Stimulated activated CD4-positive, alpha-beta T cell treated with anti-CD3 and anti-CD28 coated beads, Interleukin-1b, Interleukin-23, amount 100 ng/mL, for 48 hours (primary cell): ENCODE data around the gene SLC13A5.
"Not testable (repeated sequence)": the region's sequence is repeated elsewhere in the genome, so short reads cannot be mapped to it uniquely, and the experiment has no call there.

Experiments
- DNase-seq: peaks from one replicate; pipeline ENCODE4 v3.0.0-alpha.2; 2020

The SLC13A5 gene

DNA sequence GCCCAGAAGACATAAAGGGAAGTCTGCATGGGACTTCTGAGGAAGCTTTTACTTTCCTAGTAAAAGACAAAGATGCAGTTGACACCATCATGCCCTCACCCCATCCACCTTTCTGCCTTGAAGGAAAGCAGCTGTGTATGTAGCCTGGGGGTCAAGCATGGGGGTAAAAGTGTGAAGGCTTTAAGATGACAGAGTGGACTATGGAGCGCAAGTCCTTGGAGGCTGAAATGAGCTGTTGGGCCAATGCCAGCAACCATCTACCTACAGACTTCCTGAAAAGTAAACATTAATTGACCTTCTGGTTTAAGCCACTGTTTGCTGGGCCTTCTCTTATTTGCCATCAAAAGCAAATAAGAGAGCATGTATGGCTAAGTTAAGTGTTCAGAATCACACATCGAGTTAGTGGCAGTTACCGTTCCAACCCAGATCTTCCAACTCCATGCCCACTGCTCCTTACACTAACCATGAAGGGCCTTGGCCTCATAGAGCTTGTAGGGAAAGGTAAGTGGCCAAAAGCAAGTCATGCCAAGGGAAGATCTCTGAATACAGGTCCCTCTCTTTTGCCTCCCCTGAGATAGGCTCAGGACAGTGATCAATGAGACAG, 30.0 kb downstream of the SLC13A5 start:
- no peak for DNase-seq

DNA sequence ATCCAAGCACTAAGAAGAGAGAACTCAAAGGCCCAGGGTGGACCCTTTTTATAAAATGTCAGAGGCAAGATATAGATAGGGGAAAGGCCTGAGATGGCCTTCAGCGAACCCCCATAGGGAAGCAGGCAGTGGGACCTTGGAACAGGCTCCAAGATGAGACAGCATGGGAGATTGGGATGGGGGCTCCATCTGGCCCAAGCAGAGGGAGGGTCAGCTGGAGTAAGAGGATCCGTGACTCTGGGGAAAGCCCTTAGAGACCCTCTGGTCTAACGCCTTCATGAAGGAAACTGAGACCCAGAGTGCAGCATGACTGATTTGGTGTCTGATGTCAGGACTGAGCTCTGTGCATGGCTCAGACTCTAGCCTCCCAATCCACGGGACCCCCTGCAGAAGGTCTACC, 30.8 kb downstream of the SLC13A5 start:
- DNase-seq, result no peak

DNA sequence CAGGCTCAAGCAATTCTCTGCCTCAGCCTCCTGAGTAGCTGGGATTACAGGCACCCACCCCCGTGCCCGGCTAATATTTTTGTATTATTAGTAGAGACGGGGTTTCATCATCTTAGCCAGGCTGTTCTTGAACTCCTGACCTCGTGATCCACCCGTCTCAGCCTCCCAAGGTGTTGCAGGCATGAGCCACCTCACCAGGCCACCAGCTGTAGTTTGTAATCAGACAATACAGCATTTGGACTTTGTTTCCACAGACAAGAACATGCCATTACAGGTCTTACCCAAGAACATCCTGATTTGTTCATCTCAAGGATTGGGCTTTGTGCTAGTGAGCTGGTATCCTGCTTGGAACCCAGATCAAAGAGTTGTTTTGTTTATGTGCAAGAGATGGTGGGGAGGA, 31.5 kb downstream of the SLC13A5 start:
- no peak for DNase-seq

DNA sequence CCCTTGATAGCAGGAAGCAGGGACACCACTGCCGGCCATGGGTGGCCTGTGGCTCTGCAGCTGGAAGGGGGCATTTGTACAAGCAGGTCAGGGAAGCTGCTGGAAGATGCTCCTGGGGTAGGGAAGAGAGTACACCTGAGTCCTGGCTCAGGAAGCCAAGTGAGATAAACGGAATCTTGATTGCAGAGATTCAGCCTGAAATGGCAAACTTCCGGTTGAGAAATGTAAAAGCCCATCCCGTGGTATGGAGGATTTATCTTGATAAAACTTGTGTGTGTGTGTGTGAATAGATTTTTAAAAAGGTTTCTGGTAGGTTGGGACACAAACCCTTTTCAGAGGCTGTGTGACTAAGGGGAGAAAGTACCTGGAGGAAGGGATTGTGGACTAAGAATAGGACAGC, 32.0 kb downstream of the SLC13A5 start:
- DNase-seq, result no peak

DNA sequence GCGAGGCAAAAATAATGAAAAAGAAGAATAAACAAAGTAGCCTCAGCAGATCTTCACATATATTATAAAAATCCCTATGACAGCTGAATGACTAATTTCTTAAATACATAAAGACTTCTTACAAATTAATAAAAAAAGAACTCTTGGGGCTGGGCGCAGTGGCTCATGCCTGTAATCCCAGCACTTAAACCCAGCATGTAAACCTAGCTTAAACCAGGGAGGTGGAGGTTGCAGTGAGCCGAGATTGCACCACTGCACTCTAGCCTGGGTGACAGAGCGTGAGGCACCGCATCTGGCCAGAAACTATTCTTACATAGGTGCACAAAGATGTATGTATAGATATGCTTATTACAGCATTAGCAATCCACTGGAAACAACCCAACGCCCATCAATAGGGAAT, 33.9 kb downstream of the SLC13A5 start:
- DNase-seq, result no peak

DNA sequence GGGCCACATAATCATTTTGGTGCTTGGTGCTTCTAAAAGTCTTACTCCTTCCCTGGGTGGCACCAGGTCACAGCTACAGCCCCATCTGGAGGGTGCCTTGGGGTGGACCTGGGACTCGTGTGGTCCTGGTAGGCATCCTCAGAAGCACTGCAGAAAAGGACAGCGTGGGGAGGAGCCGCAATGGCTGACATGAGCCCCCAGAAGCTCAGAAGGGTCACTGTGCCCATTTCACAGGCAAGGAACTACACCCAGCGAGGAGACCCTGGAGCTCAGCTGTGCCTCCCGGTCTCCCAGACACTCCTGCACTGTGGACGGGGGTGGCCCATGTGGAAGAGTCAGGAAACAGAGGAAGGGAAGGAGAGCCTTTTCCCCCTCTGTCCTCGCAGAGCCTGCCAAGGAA, 35.2 kb downstream of the SLC13A5 start:
- no peak for DNase-seq

DNA sequence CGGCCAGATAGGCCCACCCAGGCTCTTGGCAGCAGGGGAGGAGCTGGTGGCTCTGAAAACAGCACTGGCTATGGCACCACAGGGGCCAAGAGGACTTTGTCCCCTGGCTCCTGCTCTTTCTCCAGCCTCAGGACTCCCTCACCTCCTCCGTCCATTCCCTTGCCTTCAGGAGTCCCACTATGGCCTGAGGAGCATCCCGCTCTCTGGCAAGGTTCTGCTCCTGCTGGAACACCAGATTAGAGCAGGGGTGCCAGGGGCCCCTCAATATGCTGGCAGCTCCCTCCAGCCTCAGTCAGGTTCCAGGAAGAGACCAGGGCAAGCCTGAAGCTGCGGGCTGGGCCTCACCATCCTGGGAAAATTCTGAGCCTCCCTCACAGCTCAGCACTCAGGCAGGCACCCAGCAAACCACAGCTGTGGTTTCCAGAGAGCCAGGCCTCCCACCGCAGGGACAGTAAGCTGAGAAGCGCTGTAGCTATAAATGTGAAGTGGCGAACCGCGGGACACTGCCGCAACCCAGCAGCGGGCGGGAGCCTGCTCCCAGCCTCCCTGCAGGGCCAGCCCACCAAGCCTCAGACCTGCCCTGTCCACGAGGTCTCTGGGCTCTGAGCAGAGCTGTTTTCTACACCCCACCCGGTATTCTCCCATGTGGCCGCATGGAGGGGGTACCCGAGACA, 35.9 kb downstream of the SLC13A5 start:
- DNase-seq, result peak; percentile 13

DNA sequence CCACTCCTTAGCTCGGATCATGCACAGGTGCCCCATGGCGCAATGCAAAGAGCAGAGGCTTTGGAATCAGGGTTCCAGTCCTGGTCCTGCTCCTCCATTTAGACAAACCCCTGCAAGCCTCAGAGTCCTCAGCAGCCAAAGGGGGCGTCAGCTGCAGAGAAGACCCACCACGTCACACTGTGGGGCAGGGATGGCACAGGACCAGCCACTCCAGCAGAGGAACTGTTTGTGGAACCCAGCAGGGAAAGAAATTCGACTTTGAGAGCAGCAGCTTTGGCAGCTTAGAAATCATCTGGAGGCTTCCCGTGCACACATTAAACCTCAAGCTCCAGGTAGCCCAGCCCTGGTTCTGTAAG, 36.4 kb downstream of the SLC13A5 start:
- DNase-seq, result no peak

DNA sequence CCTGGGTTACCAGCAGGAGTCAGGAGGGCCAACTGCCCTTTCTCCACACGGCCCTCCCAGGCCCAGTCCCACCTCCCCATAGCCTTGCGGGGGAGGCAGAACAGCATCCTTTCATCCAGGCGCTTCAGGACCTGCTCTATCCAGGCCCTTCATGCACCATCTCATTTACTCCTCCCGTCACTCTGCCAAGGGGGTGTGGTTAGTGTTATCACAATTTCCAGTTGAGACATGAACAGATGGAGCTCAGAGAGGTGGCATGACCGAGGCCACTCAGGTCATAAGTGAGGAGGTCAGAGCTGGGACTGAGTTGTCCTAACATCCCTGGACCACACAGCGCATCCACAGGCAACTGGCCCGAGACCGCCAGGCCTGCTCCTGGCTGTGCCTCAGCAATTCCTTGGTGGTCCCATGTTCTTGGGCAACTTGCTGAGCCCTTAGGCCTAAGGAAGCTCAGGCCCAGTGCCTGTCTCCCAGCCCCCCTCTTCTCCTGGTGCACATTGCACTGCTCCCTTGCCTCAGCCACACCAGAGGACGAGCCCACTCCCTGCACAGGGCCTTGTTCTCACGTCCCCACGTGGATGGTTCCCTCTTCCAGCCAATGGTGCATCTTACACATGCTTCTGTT, 37.9 kb downstream of the SLC13A5 start:
- DNase-seq, result no peak

DNA sequence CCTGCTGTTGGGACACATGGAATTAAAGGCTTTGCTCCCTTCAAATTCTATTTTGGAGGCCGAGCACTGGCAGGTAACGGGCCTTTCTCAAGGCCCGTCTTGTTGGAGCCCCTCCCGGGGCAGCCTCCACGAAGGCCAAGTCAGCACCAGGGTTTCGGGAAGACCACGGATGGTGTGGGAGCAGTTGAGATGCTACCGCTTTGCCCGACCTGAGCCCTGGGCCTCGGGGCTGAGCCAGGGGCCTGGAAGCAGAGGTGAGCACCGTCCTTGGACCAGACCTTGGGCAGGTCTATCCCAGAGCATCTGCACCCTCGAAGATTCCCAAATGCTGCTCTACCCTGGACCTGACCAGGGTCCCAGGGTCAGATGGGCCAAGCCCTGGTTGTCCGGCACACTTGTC, 38.6 kb downstream of the SLC13A5 start:
- DNase-seq, result no peak

DNA sequence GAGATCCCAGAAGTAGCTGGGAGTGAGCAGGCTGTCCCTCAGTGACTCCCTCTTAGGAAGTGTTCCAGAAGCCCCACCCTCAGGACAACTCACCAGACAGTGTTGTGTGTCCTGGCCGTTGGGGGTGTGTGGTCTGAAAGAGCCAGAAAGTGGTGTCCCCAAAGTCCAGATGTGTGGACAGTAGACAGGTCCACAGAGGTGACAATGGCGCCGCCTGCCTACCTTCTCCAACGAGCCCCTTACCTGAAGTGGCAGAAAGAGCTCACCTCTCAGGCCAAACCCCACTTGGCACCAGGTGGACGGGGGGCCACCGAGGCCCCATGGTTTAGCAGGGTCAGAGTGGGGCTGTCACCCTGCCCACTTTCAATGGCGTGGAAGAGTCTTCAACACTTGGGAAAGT, 41.7 kb downstream of the SLC13A5 start:
- no peak for DNase-seq

DNA sequence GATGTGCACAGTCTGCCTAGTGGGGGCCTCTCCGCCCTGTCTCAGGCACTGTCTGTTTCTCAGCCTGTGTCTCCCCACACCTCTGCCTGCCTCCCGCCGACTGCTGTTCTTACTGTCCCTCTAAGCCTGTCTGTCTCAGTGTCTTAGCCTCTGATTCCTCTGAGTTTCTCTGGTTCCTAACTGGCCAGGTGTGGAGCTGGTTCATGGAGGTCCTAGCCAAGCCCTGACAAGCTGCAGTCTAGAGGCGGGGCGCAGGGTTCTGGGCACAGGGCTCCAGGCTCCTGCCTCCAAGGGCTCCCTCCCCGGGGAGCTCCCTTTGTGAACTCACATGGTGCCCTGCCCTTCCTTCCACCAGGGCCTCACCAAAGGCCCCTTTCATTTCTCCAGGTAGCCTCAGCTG, 42.2 kb downstream of the SLC13A5 start:
- no peak for DNase-seq

DNA sequence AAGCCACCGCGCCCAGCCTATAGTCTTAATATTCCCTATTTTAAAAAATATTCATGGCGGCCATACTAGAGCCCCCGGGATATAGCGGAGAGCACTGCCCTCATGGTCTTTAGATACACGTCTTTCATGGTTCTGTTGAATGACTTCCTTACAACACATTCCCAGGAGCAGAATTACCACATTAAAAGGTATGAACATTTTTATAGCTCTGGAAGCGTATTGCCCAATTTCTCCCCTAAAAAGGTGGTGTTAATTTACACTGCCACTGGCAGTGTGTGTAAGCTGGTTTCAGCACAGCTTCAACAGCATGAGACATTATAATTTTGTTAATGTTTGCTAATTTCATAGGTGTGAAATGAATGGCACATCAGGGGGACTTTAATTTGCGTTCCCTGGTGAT, 42.6 kb downstream of the SLC13A5 start:
- no peak for DNase-seq

DNA sequence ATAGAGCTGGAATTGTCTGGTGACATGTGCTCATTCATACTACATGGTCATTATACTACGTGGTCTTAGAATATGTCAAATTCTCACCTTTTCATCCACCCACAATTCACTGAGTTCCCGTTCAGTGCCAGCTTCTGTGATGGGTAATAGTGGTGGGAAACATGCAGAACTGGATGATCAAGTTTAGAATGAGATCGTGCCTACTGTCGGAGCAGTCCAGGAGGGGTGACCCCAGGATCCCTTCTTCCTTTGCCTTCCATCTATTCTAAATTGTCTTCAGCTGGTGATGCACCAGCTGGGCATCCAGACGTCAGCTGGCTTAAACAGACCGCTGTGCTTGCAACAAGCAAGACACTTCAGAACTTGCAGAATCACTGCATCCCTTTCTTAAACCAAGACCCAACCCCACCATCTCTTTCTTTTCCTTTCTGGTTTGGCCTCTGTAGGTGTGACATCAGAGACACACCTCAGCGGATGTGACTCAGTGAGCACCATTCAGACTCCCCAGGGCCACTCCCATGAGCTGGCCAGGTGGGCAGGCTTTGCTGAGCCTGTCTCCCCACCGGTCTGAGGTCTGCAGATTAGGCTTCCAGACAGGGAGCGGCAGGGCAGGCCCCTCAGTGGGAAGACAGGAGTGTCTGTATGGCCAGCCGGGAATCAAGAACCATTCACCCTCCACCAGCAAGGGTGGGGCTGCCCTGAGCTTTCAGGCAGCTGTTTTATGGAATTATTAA, 43.5 kb downstream of the SLC13A5 start:
- DNase-seq, result no peak

DNA sequence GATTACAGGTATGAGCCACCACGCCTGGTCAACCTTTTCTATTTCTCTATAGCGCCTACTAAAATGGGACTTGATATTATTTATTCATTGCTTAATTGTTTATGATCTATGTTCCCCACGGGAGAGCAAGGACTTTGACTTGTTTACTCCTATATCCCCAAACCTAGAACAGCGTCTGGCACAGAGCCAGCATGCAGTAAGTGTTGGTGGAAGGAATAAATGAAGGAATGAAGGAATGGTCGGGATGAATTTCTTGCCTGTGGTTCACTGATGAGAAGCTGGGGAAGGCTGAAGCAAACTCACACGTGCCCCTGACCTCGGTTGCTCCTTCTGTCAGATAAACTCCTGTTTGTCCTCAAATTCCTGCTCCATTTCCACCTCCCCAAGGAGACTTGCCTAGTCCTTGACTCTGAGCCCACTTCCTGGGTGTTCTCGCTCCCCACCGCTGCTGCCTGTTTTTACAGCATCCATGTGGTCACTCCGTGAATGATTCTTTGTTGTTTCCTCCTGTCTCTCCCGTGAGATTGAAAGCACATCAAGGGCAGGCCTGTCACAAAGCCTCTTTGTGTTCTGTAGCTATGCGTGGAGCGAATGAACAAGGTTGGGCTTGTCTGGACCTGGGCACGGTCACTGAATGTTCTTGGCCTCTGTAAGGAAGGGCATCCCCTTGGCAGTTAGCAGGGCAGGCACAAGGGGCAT, 44.3 kb downstream of the SLC13A5 start:
- no peak for DNase-seq

DNA sequence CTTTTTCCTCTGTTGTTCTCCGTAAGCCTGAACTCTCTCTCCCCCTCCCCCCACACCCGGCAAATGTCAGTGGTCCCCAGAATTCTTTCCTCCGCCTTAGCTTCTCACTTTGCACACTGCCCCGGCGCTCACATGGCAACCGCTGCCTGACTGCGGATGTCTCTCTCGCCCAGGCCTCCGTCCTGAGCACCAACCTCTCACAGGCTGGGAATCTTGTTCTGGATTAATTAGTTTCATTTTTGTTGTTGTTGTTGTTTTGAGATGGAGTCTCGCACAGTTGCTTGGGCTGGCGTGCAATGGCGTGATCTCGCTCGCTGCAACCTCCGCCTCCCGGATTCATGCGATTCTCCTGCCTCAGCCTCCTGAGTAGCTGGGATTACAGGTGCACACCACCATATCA, 45.0 kb downstream of the SLC13A5 start:
- no peak for DNase-seq

DNA sequence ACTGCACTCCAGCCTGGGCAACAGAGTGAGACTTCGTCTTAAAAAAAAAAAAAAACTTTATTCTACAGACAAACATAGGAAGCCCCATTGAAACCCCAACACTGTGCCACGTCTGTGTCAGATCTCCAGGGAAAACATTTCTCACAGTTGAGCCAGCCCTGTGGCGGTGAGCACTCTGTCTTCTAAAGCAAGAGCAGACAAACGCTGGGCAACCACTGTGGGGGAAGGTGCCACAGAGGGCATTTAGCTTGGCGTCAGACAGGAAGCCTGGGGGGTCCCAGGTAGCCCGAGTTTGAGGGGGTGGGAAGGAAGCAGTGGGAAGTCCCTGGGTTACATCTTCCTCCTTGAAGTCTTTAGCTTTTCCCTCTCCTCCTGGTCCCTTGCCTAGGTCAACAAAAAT, 45.7 kb downstream of the SLC13A5 start:
- no peak for DNase-seq

DNA sequence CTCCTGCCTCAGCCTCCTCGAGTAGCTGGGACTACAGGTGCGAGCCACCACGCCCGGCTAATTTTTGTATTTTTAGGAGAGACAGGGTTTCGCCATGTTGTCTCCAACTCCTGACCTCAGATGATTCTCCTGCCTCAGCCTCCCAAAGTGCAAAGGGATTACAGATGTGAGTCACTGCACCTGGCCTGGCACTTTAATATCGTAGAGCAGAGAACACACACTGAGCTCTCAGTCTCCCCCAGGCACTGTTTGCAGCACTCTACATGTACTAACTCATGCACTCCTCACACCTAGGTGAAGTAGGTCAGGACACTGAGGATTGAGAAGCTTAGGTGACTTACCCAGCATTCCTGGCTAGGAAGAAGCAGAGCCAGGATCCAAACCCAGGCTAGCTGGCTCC, 46.6 kb downstream of the SLC13A5 start:
- no peak for DNase-seq

DNA sequence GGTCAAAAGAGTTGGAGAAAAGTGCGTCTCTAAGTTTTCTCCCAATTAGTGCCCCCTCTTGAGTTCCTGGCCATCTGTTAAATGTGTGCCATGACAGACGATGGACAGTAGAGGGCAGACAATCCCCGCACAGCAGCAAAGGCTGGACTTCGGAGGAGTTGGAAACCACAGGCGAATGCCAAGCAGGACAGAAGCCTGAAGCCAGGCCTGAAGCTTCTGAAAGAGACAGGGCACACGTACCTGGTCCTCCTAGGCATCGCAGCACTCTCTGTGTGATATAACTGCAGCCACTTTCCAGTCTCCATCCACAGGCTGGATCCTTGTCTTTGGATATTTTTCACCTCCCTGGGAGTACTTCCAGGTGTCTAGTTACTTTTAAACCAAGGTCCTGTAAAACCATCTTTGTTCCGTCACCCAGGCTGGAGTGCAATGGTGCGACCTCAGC, 47.1 kb downstream of the SLC13A5 start:
- DNase-seq, result peak; percentile 40

DNA sequence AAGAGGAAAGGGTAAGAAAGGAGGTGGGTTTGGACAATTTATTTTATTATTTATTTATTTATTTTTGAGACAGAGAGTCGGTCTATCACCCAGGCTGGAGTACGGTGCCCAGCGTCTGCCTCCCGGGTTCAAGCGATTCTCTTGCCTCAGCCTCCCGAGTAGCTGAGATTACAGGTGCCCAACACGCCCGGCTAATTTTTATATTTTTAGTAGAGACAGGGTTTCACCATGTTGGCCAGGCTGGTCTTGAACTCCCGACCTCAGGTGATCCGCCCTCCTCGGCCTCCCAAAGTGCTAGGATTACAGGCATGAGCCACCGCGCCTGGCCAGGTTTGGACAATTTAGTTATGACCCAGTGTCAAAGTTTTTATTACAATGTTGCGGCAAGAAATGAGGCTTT, 50.0 kb downstream of the SLC13A5 start:
- DNase-seq, result not testable (repeated sequence)

DNA sequence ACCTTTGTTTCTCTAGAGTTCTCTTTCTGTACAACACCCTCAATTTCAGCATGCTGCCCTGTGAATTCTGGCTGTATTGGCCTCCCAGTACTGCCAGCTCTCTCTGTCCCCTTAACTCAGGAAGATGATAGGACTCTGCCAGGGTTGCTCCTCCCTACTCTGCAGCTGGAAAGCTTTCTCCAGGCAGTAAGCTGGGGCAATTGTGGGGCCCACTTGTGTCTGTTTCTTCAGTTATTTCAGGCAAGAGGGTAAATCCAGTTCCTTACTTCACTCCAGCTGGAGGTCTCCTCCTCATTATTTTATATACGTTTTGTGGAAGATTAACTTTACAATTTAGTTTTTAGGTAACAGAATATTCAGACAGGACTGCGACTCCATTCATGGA, 51.7 kb downstream of the SLC13A5 start:
- no peak for DNase-seq

DNA sequence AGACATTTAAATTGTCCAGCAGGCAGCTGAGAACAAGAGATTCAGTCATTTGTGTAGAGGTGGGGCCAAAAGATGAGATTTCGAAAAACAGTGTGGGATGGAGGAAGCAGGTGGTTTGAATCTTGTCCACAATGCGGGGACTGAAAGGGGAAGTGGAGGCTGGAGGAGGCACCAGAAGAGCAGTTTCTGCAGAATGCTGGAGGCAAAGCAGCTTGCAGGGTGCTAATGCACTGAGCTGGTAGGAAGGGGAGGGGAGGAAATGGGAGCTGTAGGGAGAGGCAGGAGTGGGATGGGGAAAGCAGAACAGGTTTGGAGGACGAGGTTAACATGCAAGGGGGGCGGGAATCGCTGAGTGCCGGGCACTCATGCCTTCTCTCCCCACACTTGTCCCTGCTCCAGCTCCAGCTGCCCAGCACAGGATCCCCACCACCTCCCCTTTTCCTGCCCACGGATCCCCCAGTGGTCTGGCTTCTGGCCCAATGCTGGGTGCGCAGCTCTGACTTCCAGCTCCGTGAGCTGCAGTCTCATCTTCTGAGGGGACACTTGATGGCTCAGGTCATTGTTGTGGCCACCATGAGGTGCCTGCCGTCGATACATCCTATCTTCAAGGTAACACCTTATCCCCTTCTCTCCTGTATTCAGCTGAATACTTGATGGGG, 52.2 kb downstream of the SLC13A5 start:
- DNase-seq, result no peak

DNA sequence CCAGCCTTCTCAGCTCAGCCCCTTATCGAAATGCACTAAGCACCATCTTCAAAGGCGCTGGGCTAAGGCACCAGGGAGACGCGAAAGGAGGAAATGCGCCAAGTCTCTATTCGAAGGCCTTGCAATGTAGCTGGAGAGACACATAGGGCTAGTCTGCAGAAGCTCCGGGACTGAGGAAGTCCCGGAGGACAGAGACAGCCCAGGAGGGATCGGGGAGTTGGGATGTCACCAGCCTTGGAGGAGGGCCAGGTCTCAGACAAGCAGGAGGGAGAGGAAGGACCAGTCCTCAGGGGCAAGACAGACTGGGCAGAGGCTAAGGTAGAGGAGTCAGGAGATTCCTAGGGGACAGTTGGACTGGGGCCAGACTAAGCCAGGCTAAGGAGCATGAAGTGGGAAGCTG, 53.1 kb downstream of the SLC13A5 start:
- DNase-seq, result no peak
